ENCODE measurements around the gene SP4.
A peak's percentile ranks its signal among the peaks of the same experiment; 100 is the strongest.

Gene SP4

GRCh38 chr7:21427871-21428658 lies at the start of gene SP4:
Gene SP4, plus strand, starts transcription at chr7:21428083. Its CDS starts 169 bp downstream, at chr7:21428252.
- DNase-seq: peak; percentile 88

- no peak for DNase-seq
Observed at GRCh38 chr7:21383227-21384220, 44.4 kb upstream of the SP4 start.

GRCh38 chr7:21393937-21394336 lies 33.9 kb upstream of the SP4 start:
- DNase-seq: no peak

GRCh38 chr7:21401944-21402343 lies 25.9 kb upstream of the SP4 start:
- DNase-seq: no peak

- no peak for DNase-seq
Observed at GRCh38 chr7:21407796-21408480, 19.9 kb upstream of the SP4 start.

GRCh38 chr7:21408481-21408820 lies 19.4 kb upstream of the SP4 start:
- no peak for DNase-seq

- no peak for DNase-seq
Observed at GRCh38 chr7:21412410-21412851, 15.5 kb upstream of the SP4 start.

- no peak for DNase-seq
Observed at GRCh38 chr7:21412957-21413356, 14.9 kb upstream of the SP4 start.

- DNase-seq: no peak
Observed at GRCh38 chr7:21413502-21413901, 14.4 kb upstream of the SP4 start.

GRCh38 chr7:21414795-21415393 lies 13.0 kb upstream of the SP4 start:
- DNase-seq: no peak

- no peak for DNase-seq
Observed at GRCh38 chr7:21417647-21418046, 10.2 kb upstream of the SP4 start.

GRCh38 chr7:21422751-21423150 lies 5.1 kb upstream of the SP4 start:
- no peak for DNase-seq

GRCh38 chr7:21425290-21425689 lies 2.6 kb upstream of the SP4 start:
- no peak for DNase-seq

- no peak for DNase-seq
Observed at GRCh38 chr7:21426286-21427181, 1.3 kb upstream of the SP4 start.

GRCh38 chr7:21427182-21427870 lies 557 bp upstream of the SP4 start:
- DNase-seq: peak; percentile 94

GRCh38 chr7:21428659-21428941 lies 717 bp downstream of the SP4 start:
- no peak for DNase-seq

GRCh38 chr7:21429021-21429420 lies 1.1 kb downstream of the SP4 start:
- no peak for DNase-seq

GRCh38 chr7:21429786-21430574 lies 2.1 kb downstream of the SP4 start:
- DNase-seq: no peak

GRCh38 chr7:21430575-21430954 lies 2.7 kb downstream of the SP4 start:
- no peak for DNase-seq

- DNase-seq: no peak
Observed at GRCh38 chr7:21443149-21443841, 15.4 kb downstream of the SP4 start.

Measured in NCI-H1694 (cell line).